ENCODE results near the gene ACKR4. TPM values are rescaled to one million over a fixed set of nuclear protein-coding genes. Genes with fewer than 3 reads are reported as not detected.
"Not testable (repeated sequence)": the region's sequence is repeated elsewhere in the genome, so short reads cannot be mapped to it uniquely, and the experiment has no call there.

ACKR4 gene
- total RNA-seq = not detected

- FAIRE-seq (no peak), DNase-seq (ENCODE audit: low spot score in 2 of 2) (no peak)
These were observed at the start of gene ACKR4 for GRCh38 chr3:132596816-132597433. Gene ACKR4, plus strand, starts transcription at chr3:132597270. Its CDS starts 3,128 bp downstream, at chr3:132600398.

GRCh38 chr3:132549169-132549568 lies 47.9 kb upstream of the ACKR4 start:
- DNase-seq (ENCODE audit: low spot score in 2 of 2) (no peak), FAIRE-seq (no peak)

- FAIRE-seq = no peak
- DNase-seq (ENCODE audit: low spot score in 2 of 2) = no peak
These were observed 47.0 kb upstream of the ACKR4 start for GRCh38 chr3:132549890-132550578.

- FAIRE-seq (no peak), DNase-seq (ENCODE audit: low spot score in 2 of 2) (no peak)
These were observed 46.3 kb upstream of the ACKR4 start for GRCh38 chr3:132550579-132551305.

GRCh38 chr3:132553826-132554225 lies 43.2 kb upstream of the ACKR4 start:
- no peak for DNase-seq (ENCODE audit: low spot score in 2 of 2)
- no peak for FAIRE-seq

GRCh38 chr3:132554437-132554836 lies 42.6 kb upstream of the ACKR4 start:
- no peak for FAIRE-seq
- DNase-seq (ENCODE audit: low spot score in 2 of 2) = no peak

- DNase-seq (ENCODE audit: low spot score in 2 of 2) = no peak
These were observed 41.6 kb upstream of the ACKR4 start for GRCh38 chr3:132555306-132556035.

GRCh38 chr3:132556036-132556386 lies 41.1 kb upstream of the ACKR4 start:
- not testable (repeated sequence) for DNase-seq (ENCODE audit: low spot score in 2 of 2); FAIRE-seq

More at GRCh38 chr3:132555306-132556035, 41.6 kb upstream of the ACKR4 start:
- no peak for FAIRE-seq

- FAIRE-seq (no peak), DNase-seq (ENCODE audit: low spot score in 2 of 2) (no peak)
These were observed 40.4 kb upstream of the ACKR4 start for GRCh38 chr3:132556508-132557159.

- DNase-seq (ENCODE audit: low spot score in 2 of 2) = no peak
- FAIRE-seq = no peak
These were observed 36.1 kb upstream of the ACKR4 start for GRCh38 chr3:132561003-132561402.

GRCh38 chr3:132563420-132564069 lies 33.5 kb upstream of the ACKR4 start:
- DNase-seq (ENCODE audit: low spot score in 2 of 2) = no peak

GRCh38 chr3:132564070-132564465 lies 33.0 kb upstream of the ACKR4 start:
- FAIRE-seq (no peak), DNase-seq (ENCODE audit: low spot score in 2 of 2) (no peak)

More at GRCh38 chr3:132563420-132564069, 33.5 kb upstream of the ACKR4 start:
- FAIRE-seq = no peak

GRCh38 chr3:132568422-132568821 lies 28.6 kb upstream of the ACKR4 start:
- DNase-seq (ENCODE audit: low spot score in 2 of 2) (no peak), FAIRE-seq (no peak)

GRCh38 chr3:132569153-132569552 lies 27.9 kb upstream of the ACKR4 start:
- DNase-seq (ENCODE audit: low spot score in 2 of 2) (no peak), FAIRE-seq (no peak)

GRCh38 chr3:132569580-132569979 lies 27.5 kb upstream of the ACKR4 start:
- FAIRE-seq (no peak), DNase-seq (ENCODE audit: low spot score in 2 of 2) (no peak)

- DNase-seq (ENCODE audit: low spot score in 2 of 2) (no peak), FAIRE-seq (no peak)
These were observed 27.1 kb upstream of the ACKR4 start for GRCh38 chr3:132570016-132570415.

- FAIRE-seq (no peak), DNase-seq (ENCODE audit: low spot score in 2 of 2) (no peak)
These were observed 23.3 kb upstream of the ACKR4 start for GRCh38 chr3:132573797-132574211.

- FAIRE-seq = no peak
- no peak for DNase-seq (ENCODE audit: low spot score in 2 of 2)
These were observed 9.7 kb upstream of the ACKR4 start for GRCh38 chr3:132587401-132587800.

GRCh38 chr3:132592216-132592615 lies 4.9 kb upstream of the ACKR4 start:
- FAIRE-seq = no peak
- no peak for DNase-seq (ENCODE audit: low spot score in 2 of 2)
